PFSK-1 (cell line): ENCODE results near the gene NRG3.

ENCODE experiments used
- POLR2AphosphoS5 ChIP-seq: IDR thresholded peaks from 2 replicates; pipeline ENCODE4 v1.6.1; 2012; ENCODE audit warnings: low read depth, mild to moderate bottlenecking, control low read depth, low read length, moderate library complexity
- REST ChIP-seq, 2 experiments: IDR thresholded peaks; 2 replicates each; pipeline versions ENCODE4 v1.6.1 to v1.8.0; 2011 to 2012; ENCODE audit warnings: low read depth in 2 of 2, low read length in 2 of 2, control low read depth in 1 of 2, inconsistent platforms in 1 of 2, mild to moderate bottlenecking in 1 of 2, moderate library complexity in 1 of 2; ENCODE audit not compliant: insufficient read depth in 1 of 2
- SIN3A ChIP-seq: IDR thresholded peaks from 2 replicates; pipeline ENCODE4 v1.6.1; 2012; ENCODE audit warnings: mild to moderate bottlenecking, low read length, moderate library complexity, borderline replicate concordance; ENCODE audit not compliant: insufficient read depth

- TF ChIP-seq SIN3A (no peak), POLR2AphosphoS5 (no peak), REST (IDR thresholded peaks at IDR 0.05; ENCODE audit: insufficient read depth in 1 of 2, low read depth in 2 of 2, low read length in 2 of 2) (no peak)
Measured at GRCh38 chr10:82378146-82378545, 503.2 kb downstream of the NRG3 start.
